ENCODE results near the gene ZNF727.
"Not testable (repeated sequence)": the region's sequence is repeated elsewhere in the genome, so short reads cannot be mapped to it uniquely, and the experiment has no call there.

Gene ZNF727

DNA sequence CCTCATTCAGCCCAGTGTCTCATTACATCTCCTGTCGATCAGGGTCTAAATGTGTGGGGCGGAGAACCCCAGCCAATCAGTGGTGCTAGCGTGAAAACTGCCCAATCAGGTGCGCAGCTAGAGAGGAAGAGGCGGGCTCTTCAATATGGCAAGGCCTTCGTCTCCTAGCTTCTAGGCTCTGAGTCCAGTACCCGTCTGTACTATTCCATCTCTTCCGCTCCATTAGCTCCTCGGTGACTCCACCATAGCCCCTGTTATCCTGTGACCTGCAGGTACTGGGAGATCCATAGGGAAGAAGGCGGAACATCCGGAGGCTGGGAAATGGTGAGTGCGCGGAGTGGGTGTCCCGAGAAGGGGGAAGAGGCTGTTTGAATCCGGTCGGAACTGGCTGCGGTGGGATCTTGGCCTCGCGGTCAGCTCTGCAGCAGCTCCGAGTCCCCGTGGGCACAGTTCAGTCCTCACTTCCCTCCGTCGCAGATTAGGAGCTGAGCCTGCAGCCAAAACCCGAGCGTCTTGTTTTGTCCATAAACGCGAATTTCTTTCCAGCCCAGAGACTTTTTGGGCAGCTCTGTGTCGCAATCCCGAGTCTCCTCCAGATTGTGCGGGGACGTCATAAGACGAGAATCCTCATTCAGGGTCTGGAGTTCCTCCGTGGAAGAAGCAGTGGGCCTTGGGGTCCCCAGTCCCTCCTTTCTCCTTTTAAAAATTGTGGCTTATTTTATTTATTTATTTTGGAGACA is at the start of gene ZNF727:
Gene ZNF727, plus strand, starts transcription at position 134 of the 740 bp plus-strand sequence. Its CDS starts 188 bp downstream, at position 322.
- DNase-seq = peak; percentile 94 to 98

DNA sequence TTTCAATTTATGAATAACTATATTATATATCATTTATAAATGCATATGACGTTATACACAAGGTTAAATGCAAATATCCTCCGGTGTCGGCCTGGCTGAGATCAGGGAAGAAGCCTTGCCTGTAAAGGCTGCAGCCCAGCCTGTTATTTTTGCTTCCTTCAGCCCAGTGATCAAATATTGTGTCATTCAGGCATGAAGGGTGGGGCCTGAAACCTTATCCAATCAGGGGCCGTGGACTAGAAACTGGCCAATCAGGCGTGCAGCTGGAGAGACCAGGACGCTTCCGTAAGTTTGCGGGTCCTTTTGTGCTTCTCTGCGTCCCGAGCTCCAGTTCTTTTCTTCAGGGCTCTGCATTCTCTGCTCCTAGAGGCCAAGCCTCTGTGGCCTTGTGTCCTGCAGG is 46.7 kb upstream of the ZNF727 start, which contains the start of gene ZNF722:
Gene ZNF722, plus strand, starts transcription at position 301 of the 400 bp plus-strand sequence. CDS start 113 bp downstream, outside the sequence.
- DNase-seq = peak; percentile 51 to 69

DNA sequence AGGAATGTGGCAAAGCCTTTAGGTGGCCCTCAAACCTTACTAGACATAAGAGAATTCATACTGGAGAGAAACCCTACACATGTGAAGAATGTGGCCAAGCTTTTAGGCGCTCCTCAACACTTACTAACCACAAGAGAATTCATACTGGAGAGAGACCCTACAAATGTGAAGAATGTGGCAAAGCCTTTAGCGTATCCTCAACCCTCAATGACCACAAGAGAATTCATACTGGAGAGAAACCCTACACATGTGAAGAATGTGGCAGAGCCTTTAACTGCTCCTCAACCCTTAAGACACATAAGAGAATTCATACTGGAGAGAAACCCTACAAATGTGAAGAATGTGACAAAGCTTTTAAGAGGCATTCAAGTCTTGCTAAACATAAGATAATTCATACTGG is 29.7 kb upstream of the ZNF727 start:
- DNase-seq = not testable (repeated sequence)

DNA sequence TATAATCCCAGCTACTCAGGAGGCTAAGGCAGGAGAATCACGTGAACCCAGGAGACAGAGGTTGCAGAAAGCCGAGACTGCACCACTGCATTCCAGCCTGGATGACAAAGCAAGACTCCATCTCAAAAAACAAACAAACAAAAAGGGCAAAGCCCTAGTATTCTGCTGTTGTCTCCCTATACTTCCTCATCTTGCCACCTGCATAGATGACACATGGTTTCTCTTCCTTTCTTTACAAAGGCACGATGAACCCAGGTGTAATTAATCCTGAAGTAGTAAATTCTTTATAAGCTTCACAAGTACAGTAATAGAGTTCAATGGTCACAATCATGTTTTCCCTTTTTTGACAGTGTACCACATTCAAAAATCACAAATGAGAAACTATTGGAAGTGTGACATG is 9.8 kb upstream of the ZNF727 start:
- no peak for DNase-seq

DNA sequence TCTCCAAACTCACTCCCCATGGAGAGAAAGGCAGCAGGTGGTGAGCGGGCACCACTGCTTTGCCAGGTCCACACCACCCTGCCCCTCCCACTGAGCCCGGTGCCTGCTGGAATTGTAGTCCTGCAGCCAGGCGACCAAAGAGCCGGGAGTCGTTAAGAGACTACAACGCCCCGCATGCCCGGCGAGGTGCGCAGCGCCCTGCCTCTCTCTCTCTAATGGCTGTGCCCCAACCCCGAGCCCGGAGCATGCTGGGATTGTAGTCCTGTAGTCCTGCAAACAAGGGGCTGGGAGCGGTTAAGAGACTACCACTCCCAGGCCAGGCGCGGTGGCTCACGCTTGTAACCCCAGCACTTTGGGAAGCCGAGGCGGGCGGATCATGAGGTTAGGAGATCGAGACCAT is 8.1 kb upstream of the ZNF727 start:
- no peak for DNase-seq

DNA sequence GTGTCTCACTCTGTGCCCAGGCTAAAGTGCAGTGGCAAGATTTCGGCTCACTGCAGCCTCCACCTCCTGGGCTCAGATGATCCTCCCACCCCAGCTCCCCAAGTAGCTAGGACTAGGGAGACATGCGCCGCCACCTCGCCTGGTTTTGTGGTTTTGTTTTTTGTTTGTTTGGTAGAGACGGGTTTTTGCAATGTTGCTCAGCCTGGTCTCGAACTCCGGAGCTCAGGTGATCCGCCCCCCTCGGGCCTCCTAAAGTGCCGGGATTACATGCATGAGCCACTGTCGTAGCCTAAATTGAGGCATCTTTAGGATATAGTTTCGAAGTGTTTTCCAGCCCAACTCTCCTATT is 781 bp downstream of the ZNF727 start:
- no peak for DNase-seq

DNA sequence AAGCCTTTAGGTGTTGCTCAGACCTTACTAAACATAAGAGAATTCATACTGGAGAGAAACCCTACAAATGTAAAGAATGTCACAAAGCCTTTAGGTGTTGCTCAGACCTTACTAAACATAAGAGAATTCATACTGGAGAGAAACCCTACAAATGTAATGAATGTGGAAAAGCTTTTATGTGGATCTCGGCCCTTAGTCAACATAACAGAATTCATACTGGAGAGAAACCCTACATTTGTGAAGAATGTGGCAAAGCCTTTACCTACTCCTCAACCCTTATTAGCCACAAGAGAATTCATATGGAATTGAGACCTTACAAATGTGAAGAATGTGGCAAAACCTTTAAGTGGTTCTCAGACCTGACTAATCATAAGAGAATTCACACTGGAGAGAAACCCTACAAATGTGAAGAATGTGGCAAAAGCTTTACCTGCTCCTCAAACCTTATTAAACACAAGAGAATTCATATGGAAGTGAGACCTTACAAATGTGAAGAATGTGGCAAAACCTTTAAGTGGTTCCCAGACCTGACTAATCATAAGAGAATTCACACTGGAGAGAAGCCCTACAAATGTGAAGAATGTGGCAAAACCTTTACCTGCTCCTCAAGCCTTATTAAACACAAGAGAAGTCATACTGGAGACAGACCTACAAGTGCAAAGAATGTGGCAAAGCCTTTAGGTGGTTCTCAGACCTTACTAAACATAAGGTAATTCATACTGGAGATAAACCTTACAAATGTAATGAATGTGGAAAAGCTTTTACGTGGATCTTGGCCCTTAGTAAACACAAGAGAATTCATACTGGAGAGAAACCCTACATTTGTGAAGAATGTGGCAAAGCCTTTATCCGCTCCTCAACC is 32.8 kb downstream of the ZNF727 start:
- DNase-seq = not testable (repeated sequence)

DNA sequence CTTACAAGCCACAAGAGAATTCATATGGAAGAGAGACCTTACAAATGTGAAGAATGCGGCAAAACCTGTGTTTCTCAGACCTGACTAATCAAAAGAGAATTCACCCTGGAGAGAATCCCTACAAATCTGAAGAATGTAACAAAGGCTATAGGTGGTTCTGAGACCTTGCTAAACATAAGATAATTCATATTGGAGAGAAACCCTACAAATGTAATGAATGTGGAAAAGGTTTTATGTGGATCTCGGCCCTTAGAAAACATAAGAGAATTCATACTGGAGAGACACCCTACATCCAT is 33.4 kb downstream of the ZNF727 start:
- DNase-seq = no peak

DNA sequence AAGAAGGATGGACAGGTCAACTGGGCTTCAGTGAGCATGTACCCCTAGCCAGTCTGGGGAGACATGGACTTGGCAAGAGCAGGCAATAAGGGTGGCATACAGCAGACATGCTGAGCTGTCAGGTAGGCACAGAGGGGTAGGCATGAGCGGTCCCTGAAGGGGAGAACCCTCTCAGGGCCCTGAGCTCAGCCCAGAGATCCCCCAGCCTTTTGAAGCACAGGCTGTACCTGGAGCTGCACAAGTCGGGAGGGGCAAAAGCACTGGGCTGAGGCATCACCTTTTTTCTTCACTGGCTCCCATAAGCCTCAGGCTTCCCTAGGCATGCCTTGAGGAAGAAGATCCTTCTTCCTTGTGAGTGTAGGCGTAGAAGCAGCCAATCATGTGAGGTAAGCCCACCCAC is 42.3 kb downstream of the ZNF727 start:
- no peak for DNase-seq

DNA sequence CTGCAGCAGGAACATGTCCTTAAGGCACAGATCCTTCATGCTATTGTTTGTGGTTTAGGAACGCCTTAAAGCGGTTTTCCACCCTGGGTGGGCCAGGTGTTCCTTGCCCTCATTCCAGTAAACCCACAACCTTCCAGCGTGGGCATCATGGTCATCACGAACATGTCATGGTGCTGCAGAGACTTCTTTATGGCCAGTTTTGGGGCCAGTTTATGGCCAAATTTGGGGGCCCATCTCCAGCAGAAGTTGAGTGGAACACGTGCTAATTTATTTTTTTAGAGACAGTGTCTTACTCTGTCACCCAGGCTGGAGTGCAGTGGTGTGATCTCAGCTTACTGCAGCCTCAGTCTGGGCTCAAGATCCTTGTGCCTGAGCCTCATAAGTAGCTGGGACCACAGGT is 43.6 kb downstream of the ZNF727 start:
- DNase-seq = not testable (repeated sequence)

All from SHP77 (cell line).